GM23338 (cell line): Measurements from ENCODE around the gene ARHGEF38. TPM values are rescaled to one million over a fixed set of nuclear protein-coding genes. Genes with fewer than 3 reads are reported as not detected.

Experiments
- ATAC-seq: fragments of 200-7000 bp; cut with Tn5 transposase; 3 replicates; pipeline ENCODE4 v1.9.1; 2020
- DNase-seq: peaks from one replicate; pipeline ENCODE4 v3.0.0-alpha.2; 2015; ENCODE audit warnings: low spot score
- H2AFZ ChIP-seq: fragments of 200-600 bp; sonication (generic); 2 replicates; pipeline ENCODE4 v1.8.0; 2016; ENCODE audit warnings: antibody characterized with exemption, mild to moderate bottlenecking, moderate library complexity
- H3F3A ChIP-seq: fragments of 200-600 bp; sonication (generic); replicated peaks from 2 replicates; pipeline ENCODE4 v1.8.0; 2017; ENCODE audit warnings: antibody characterized with exemption, mixed run types, low read depth
- H3K27ac ChIP-seq: fragments of 200-600 bp; sonication (generic); 2 replicates; pipeline ENCODE4 v1.6.1; 2016; ENCODE audit warnings: low read depth
- H3K27me3 ChIP-seq: fragments of 200-600 bp; sonication (generic); 2 replicates; pipeline ENCODE4 v1.8.0; 2016; ENCODE audit warnings: mild to moderate bottlenecking, mixed run types, moderate library complexity; ENCODE audit not compliant: insufficient read depth
- H3K36me3 ChIP-seq: fragments of 200-600 bp; sonication (generic); 2 replicates; pipeline ENCODE4 v1.8.0; 2016; ENCODE audit warnings: mild to moderate bottlenecking; ENCODE audit not compliant: insufficient read depth
- H3K4me1 ChIP-seq: fragments of 200-600 bp; sonication (generic); 2 replicates; pipeline ENCODE4 v1.8.0; 2016; ENCODE audit warnings: mild to moderate bottlenecking, moderate library complexity; ENCODE audit not compliant: insufficient read depth
- H3K4me2 ChIP-seq: fragments of 200-600 bp; sonication (generic); 2 replicates; pipeline ENCODE4 v1.7.1; 2017; ENCODE audit warnings: mixed run types
- H3K4me3 ChIP-seq: fragments of 200-600 bp; sonication (generic); 2 replicates; pipeline ENCODE4 v1.6.1; 2016; ENCODE audit warnings: mixed run types
- H3K79me2 ChIP-seq: fragments of 200-600 bp; sonication (generic); replicated peaks from 2 replicates; pipeline ENCODE4 v1.8.0; 2017; ENCODE audit warnings: mild to moderate bottlenecking; ENCODE audit not compliant: insufficient read depth
- H3K9me2 ChIP-seq: fragments of 200-600 bp; sonication (generic); 2 replicates; pipeline ENCODE4 v1.8.0; 2017; ENCODE audit not compliant: insufficient read depth
- H4K20me1 ChIP-seq: fragments of 200-600 bp; sonication (generic); replicated peaks from 2 replicates; pipeline ENCODE4 v1.8.0; 2017; ENCODE audit warnings: mild to moderate bottlenecking; ENCODE audit not compliant: insufficient read depth
- H3K27ac Mint-ChIP-seq: 2 replicates; pipeline ENCODE4 v1.8.0; 2020; ENCODE audit warnings: inconsistent platforms, mild to moderate bottlenecking, moderate library complexity, mixed read lengths
- H3K27me3 Mint-ChIP-seq: 3 replicates; pipeline ENCODE4 v1.8.0; 2022; ENCODE audit warnings: low read depth, mild to moderate bottlenecking, moderate library complexity, mixed read lengths, inconsistent platforms; ENCODE audit not compliant: insufficient read depth, poor library complexity
- H3K36me3 Mint-ChIP-seq: 3 replicates; pipeline ENCODE4 v1.8.0; 2021; ENCODE audit warnings: low read depth, mild to moderate bottlenecking, inconsistent platforms, moderate library complexity, mixed read lengths
- H3K4me1 Mint-ChIP-seq: 3 replicates; pipeline ENCODE4 v1.8.0; 2020; ENCODE audit warnings: mild to moderate bottlenecking, inconsistent platforms, mixed read lengths
- H3K4me3 Mint-ChIP-seq: 3 replicates; pipeline ENCODE4 v1.8.0; 2021; ENCODE audit warnings: moderate library complexity, mild to moderate bottlenecking, inconsistent platforms, mixed read lengths
- H3K9me3 Mint-ChIP-seq: 3 replicates; pipeline ENCODE4 v1.8.0; 2020; ENCODE audit warnings: moderate library complexity, mild to moderate bottlenecking, inconsistent platforms, mixed read lengths
- CREB1 ChIP-seq: fragments of 250-450 bp; sonication (Bioruptor Pico); IDR thresholded peaks from 2 replicates; pipeline ENCODE4 v1.5.0; 2020; ENCODE audit warnings: low read depth, mild to moderate bottlenecking, moderate library complexity
- EZH2 ChIP-seq: fragments of 200-600 bp; sonication (generic); IDR thresholded peaks from one replicate; pipeline ENCODE4 v1.8.0; 2017; ENCODE audit warnings: antibody characterized with exemption, mild to moderate bottlenecking, low read depth; ENCODE audit not compliant: unreplicated experiment
- EZH2phosphoT487 ChIP-seq: fragments of 200-600 bp; sonication (generic); IDR thresholded peaks from one replicate; pipeline ENCODE4 v1.8.1; 2018; ENCODE audit warnings: antibody characterized with exemption; ENCODE audit not compliant: unreplicated experiment
- JUNB ChIP-seq: IDR thresholded peaks from one replicate; pipeline ENCODE4 v1.6.1; 2016; ENCODE audit warnings: antibody characterized with exemption; ENCODE audit not compliant: unreplicated experiment
- NANOG ChIP-seq: IDR thresholded peaks from 2 replicates; pipeline ENCODE4 v1.6.1; 2016; ENCODE audit warnings: antibody characterized with exemption, borderline replicate concordance
- POLR2AphosphoS5 ChIP-seq: IDR thresholded peaks from 2 replicates; pipeline ENCODE4 v1.6.1; 2016; ENCODE audit warnings: antibody characterized with exemption, low read depth
- STAT1 ChIP-seq: IDR thresholded peaks from one replicate; pipeline ENCODE4 v1.6.1; 2016; ENCODE audit warnings: antibody characterized with exemption; ENCODE audit not compliant: unreplicated experiment
- ZNF114 ChIP-seq: fragments of 250-450 bp; sonication (Bioruptor Pico); IDR thresholded peaks from 2 replicates; pipeline ENCODE4 v1.5.0; 2020; ENCODE audit warnings: mild to moderate bottlenecking, moderate library complexity
- ZNF331 ChIP-seq: fragments of 250-450 bp; sonication (Bioruptor Pico); IDR thresholded peaks from 2 replicates; pipeline ENCODE4 v1.5.0; 2020; ENCODE audit warnings: low read depth, mild to moderate bottlenecking, moderate library complexity
- polyA plus RNA-seq: library from polyadenylated mRNA; unstranded; fragments of >200 nt; fragmentation: Nextera tagmentation; extraction: Ambion mirVana; gene quantifications from 2 replicates; pipeline ENCODE4 v1.2.1, GENCODE V29; 2016
- total RNA-seq: library from RNA; depleted of rRNA; stranded (reverse); fragments of >200 nt; shearing (Covaris generic); gene quantifications from 2 replicates; pipeline ENCODE4 v1.2.3, GENCODE V29; 2014
- TF ChIP-seq, protein P1 (sequence below): IDR thresholded peaks from 2 replicates; pipeline ENCODE4 v1.6.1; 2016; ENCODE audit warnings: antibody characterized with exemption
- TF ChIP-seq, protein P2 (sequence below), 2 experiments: fragments of 200-600 bp in 1 of 2; sonication (generic) in 1 of 2; conservative IDR thresholded peaks; 2 replicates each; pipeline versions ENCODE4 v1.5.1 to v1.6.1; 2016 to 2017; ENCODE audit warnings: antibody characterized with exemption in 2 of 2, low read depth in 2 of 2, mild to moderate bottlenecking in 2 of 2, moderate library complexity in 1 of 2
- TF ChIP-seq, protein P3 (sequence below): fragments of 250-450 bp; sonication (Bioruptor Pico); IDR thresholded peaks from 2 replicates; pipeline ENCODE4 v1.5.0; 2020; ENCODE audit warnings: mild to moderate bottlenecking, moderate library complexity
- TF ChIP-seq, protein P4 (sequence below): IDR thresholded peaks from one replicate; pipeline ENCODE4 v1.6.1; 2018; ENCODE audit warnings: antibody characterized with exemption; ENCODE audit not compliant: unreplicated experiment

ARHGEF38 gene
- total and polyA plus RNA-seq, 2 experiments from 2014 or later, result 0.58 TPM; not detected in 1

DNA sequence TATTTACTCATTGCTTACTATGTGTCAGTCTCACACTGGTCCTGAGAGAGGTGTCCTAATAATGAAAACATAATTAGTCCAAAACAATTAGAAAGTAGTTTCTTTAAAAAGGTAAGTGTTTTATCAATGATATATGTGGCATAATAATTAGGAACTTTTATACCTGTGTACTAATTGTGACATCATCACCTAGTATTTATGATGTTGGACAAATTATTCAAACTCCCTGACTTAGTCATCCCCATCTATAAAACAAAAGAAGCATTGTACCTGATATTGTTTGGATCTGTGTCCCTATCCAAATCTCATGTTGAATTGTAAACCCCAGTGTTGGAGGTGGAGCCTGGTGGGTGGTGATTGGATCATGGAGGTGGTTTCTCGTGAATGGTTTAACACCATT lies 15.8 kb upstream of the ARHGEF38 start:
- Histone ChIP-seq H3K4me2 (no peak overlapping the region), H3K9me2 (no peaks in the 10 kb centered on the region), H3K4me3 (no peak overlapping the region), H3K27me3 (0 out of 2 replicates have a peak, but pooled peaks cover 7% of the 10 kb centered on the region), H3K79me2 (no peaks in the 10 kb centered on the region), H2AFZ (no peak overlapping the region), H3K36me3 (no peaks in the 10 kb centered on the region), H3F3A (no peaks in the 10 kb centered on the region), H3K27ac (no peak overlapping the region), H3K4me1 (no peaks in the 10 kb centered on the region), H4K20me1 (no peaks in the 10 kb centered on the region; the same call in 1 of the 2 replicates)
- Mint-ChIP-seq H3K9me3 (no peaks in the 10 kb centered on the region; the same call in 2 of the 3 replicates), H3K4me3 (no peak overlapping the region), H3K4me1 (no peaks in the 10 kb centered on the region), H3K27ac (no peak overlapping the region), H3K36me3 (no peaks in the 10 kb centered on the region), H3K27me3 (no peaks in the 10 kb centered on the region)
- no peak for DNase-seq
- TF ChIP-seq, protein P1, sequence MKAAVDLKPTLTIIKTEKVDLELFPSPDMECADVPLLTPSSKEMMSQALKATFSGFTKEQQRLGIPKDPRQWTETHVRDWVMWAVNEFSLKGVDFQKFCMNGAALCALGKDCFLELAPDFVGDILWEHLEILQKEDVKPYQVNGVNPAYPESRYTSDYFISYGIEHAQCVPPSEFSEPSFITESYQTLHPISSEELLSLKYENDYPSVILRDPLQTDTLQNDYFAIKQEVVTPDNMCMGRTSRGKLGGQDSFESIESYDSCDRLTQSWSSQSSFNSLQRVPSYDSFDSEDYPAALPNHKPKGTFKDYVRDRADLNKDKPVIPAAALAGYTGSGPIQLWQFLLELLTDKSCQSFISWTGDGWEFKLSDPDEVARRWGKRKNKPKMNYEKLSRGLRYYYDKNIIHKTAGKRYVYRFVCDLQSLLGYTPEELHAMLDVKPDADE, result no peak
- TF ChIP-seq NANOG, result no peak
- no peak for TF ChIP-seq EZH2phosphoT487
- no peak for TF ChIP-seq POLR2AphosphoS5
- no peak for TF ChIP-seq JUNB
- TF ChIP-seq ZNF114 (CRISPR knock-in tag), result no peak
- TF ChIP-seq, protein P2, sequence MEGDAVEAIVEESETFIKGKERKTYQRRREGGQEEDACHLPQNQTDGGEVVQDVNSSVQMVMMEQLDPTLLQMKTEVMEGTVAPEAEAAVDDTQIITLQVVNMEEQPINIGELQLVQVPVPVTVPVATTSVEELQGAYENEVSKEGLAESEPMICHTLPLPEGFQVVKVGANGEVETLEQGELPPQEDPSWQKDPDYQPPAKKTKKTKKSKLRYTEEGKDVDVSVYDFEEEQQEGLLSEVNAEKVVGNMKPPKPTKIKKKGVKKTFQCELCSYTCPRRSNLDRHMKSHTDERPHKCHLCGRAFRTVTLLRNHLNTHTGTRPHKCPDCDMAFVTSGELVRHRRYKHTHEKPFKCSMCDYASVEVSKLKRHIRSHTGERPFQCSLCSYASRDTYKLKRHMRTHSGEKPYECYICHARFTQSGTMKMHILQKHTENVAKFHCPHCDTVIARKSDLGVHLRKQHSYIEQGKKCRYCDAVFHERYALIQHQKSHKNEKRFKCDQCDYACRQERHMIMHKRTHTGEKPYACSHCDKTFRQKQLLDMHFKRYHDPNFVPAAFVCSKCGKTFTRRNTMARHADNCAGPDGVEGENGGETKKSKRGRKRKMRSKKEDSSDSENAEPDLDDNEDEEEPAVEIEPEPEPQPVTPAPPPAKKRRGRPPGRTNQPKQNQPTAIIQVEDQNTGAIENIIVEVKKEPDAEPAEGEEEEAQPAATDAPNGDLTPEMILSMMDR (conservative IDR thresholded peaks at IDR 0.05; ENCODE audit: low read depth in 2 of 2), result no peak
- no peak for TF ChIP-seq STAT1
- no peak for TF ChIP-seq CREB1 (CRISPR knock-in tag)
- TF ChIP-seq, protein P3, sequence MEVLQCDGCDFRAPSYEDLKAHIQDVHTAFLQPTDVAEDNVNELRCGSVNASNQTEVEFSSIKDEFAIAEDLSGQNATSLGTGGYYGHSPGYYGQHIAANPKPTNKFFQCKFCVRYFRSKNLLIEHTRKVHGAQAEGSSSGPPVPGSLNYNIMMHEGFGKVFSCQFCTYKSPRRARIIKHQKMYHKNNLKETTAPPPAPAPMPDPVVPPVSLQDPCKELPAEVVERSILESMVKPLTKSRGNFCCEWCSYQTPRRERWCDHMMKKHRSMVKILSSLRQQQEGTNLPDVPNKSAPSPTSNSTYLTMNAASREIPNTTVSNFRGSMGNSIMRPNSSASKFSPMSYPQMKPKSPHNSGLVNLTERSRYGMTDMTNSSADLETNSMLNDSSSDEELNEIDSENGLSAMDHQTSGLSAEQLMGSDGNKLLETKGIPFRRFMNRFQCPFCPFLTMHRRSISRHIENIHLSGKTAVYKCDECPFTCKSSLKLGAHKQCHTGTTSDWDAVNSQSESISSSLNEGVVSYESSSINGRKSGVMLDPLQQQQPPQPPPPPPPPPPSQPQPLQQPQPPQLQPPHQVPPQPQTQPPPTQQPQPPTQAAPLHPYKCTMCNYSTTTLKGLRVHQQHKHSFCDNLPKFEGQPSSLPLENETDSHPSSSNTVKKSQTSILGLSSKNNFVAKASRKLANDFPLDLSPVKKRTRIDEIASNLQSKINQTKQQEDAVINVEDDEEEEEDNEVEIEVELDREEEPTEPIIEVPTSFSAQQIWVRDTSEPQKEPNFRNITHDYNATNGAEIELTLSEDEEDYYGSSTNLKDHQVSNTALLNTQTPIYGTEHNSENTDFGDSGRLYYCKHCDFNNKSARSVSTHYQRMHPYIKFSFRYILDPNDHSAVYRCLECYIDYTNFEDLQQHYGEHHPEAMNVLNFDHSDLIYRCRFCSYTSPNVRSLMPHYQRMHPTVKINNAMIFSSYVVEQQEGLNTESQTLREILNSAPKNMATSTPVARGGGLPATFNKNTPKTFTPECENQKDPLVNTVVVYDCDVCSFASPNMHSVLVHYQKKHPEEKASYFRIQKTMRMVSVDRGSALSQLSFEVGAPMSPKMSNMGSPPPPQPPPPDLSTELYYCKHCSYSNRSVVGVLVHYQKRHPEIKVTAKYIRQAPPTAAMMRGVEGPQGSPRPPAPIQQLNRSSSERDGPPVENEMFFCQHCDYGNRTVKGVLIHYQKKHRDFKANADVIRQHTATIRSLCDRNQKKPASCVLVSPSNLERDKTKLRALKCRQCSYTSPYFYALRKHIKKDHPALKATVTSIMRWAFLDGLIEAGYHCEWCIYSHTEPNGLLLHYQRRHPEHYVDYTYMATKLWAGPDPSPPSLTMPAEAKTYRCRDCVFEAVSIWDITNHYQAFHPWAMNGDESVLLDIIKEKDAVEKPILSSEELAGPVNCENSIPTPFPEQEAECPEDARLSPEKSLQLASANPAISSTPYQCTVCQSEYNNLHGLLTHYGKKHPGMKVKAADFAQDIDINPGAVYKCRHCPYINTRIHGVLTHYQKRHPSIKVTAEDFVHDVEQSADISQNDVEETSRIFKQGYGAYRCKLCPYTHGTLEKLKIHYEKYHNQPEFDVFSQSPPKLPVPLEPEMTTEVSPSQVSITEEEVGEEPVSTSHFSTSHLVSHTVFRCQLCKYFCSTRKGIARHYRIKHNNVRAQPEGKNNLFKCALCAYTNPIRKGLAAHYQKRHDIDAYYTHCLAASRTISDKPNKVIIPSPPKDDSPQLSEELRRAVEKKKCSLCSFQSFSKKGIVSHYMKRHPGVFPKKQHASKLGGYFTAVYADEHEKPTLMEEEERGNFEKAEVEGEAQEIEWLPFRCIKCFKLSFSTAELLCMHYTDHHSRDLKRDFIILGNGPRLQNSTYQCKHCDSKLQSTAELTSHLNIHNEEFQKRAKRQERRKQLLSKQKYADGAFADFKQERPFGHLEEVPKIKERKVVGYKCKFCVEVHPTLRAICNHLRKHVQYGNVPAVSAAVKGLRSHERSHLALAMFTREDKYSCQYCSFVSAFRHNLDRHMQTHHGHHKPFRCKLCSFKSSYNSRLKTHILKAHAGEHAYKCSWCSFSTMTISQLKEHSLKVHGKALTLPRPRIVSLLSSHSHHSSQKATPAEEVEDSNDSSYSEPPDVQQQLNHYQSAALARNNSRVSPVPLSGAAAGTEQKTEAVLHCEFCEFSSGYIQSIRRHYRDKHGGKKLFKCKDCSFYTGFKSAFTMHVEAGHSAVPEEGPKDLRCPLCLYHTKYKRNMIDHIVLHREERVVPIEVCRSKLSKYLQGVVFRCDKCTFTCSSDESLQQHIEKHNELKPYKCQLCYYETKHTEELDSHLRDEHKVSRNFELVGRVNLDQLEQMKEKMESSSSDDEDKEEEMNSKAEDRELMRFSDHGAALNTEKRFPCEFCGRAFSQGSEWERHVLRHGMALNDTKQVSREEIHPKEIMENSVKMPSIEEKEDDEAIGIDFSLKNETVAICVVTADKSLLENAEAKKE (CRISPR knock-in tag), result no peak
- TF ChIP-seq, protein P4, sequence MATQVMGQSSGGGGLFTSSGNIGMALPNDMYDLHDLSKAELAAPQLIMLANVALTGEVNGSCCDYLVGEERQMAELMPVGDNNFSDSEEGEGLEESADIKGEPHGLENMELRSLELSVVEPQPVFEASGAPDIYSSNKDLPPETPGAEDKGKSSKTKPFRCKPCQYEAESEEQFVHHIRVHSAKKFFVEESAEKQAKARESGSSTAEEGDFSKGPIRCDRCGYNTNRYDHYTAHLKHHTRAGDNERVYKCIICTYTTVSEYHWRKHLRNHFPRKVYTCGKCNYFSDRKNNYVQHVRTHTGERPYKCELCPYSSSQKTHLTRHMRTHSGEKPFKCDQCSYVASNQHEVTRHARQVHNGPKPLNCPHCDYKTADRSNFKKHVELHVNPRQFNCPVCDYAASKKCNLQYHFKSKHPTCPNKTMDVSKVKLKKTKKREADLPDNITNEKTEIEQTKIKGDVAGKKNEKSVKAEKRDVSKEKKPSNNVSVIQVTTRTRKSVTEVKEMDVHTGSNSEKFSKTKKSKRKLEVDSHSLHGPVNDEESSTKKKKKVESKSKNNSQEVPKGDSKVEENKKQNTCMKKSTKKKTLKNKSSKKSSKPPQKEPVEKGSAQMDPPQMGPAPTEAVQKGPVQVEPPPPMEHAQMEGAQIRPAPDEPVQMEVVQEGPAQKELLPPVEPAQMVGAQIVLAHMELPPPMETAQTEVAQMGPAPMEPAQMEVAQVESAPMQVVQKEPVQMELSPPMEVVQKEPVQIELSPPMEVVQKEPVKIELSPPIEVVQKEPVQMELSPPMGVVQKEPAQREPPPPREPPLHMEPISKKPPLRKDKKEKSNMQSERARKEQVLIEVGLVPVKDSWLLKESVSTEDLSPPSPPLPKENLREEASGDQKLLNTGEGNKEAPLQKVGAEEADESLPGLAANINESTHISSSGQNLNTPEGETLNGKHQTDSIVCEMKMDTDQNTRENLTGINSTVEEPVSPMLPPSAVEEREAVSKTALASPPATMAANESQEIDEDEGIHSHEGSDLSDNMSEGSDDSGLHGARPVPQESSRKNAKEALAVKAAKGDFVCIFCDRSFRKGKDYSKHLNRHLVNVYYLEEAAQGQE, result no peak
- TF ChIP-seq EZH2, result no peak
- no peak for TF ChIP-seq ZNF331 (CRISPR knock-in tag)
- ATAC-seq, result no peak
